ENCODE measurements around the gene SLC22A17.
"Not testable (repeated sequence)": the region's sequence is repeated elsewhere in the genome, so short reads cannot be mapped to it uniquely, and the experiment has no call there.

Gene SLC22A17

DNA sequence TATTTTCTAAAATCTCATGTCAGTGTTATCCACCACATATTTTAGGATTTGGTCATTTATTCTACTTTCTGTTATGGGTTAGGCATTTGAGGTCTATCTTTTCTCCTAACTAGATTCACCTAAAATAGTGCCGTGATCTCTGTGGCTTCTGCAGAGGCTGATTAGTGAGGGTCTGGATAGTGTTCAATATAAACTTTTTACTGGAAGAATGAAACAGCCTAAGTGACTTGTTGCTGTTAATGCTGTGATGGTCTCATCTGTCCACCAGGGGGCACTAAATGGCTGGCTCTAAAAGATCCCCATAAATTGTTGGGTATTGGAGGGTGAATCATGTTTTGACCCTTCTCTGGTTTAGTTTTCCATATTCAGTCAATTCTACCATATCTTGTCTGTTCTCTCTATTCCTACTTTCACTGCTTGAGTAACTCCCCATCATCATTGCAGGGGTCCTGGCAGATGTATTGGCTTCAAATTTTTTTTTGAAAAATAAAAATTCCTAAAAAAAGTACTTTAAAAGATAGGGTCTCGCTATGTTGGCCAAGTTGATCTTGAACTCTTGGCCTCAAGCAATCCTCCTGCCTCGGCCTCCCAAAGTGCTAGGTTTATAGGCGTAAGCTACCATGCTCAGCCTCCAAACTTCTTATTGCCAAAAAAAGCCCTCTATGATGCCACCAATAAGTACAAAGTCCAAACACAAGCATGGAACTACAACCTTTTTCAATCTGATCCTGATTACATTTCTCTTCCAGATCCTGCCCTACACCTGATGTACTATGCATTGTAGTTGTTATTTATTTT lies 24.5 kb downstream of the SLC22A17 start:
- no peak for DNase-seq

- DNase-seq: no peak
These were observed 26.0 kb downstream of the SLC22A17 start for GRCh38 chr14:23326491-23327332.

GRCh38 chr14:23325746-23326145 lies 26.9 kb downstream of the SLC22A17 start:
- DNase-seq: not testable (repeated sequence)

GRCh38 chr14:23324993-23325392 lies 27.7 kb downstream of the SLC22A17 start:
- DNase-seq: no peak

DNA sequence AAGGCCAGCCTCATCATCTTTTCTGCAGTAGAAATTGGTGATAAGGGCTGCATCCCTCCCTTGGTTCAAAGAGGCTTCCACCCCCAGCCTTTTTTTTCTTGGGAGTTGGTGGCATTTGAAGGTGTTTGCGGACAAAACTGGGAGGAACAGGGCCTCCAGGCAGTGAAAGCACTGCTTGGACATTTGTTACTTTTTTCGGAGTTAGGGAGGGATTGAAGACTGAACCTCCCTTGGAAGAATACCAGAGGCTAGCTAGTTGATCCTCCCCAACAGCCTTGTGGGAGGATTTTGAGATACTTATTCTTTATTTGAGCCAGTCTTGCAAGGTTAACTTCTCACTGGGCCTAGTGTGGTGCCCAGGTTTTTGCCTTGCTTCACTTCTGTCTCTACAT lies 28.2 kb downstream of the SLC22A17 start:
- no peak for DNase-seq

DNA sequence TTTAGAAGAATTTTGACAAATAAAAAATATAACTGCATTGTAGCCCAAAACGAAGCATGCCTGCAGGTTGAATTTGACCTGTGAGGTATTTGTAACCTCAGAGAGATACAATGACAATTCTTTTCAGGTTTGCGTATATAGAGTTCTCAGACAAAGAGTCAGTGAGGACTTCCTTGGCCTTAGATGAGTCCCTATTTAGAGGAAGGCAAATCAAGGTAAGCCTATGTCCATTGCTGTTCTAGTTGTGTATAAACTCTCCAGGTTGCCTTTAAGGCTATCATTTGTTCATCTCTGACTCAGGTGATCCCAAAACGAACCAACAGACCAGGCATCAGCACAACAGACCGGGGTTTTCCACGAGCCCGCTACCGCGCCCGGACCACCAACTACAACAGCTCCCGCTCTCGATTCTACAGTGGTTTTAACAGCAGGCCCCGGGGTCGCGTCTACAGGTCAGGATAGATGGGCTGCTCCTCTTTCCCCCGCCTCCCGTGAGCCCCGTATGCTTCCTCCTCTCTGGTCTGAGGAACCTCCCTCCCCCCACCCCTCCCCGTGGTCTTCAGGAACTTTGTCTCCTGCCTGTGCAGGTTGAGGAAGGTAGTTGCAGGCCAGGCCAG lies 28.7 kb downstream of the SLC22A17 start:
- DNase-seq: no peak

- DNase-seq: no peak
These were observed 29.8 kb downstream of the SLC22A17 start for GRCh38 chr14:23322568-23323517.

DNA sequence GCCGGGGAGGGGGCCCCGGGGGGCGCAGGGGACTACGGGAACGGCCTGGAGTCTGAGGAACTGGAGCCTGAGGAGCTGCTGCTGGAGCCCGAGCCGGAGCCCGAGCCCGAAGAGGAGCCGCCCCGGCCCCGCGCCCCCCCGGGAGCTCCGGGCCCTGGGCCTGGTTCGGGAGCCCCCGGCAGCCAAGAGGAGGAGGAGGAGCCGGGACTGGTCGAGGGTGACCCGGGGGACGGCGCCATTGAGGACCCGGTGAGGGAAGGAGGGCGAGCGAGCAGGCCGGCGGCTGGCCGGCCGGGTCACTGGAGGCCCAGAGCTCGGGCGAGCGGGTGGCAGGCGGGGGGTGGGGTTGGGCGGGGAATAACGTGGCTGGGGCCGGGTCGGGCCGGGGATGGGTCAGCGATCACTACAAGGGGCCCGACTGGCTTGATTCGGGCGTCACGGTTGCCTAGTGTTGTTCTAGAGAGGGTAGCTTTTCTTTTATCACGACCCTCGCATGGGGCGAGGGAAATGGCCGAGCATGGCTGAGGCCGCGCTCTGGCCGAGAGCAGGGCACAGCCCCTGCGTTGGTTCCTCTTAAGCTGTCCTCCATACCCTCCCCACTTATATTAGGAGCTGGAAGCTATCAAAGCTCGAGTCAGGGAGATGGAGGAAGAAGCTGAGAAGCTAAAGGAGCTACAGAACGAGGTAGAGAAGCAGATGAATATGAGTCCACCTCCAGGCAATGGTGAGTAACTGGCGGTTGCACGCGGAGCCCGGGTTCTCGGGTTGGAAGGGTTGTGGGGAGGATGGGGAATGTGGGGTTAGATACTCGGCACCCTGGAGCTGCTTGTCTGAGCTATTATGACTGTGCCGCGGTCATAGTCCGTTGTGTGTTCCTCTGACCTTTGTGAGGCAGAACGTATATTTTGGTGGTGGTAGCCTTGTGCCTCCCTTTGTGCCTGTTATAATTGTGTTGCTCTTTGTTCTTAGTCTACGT lies 30.8 kb downstream of the SLC22A17 start:
- DNase-seq: no peak

- peak; percentile 89 for DNase-seq
These were observed 31.8 kb downstream of the SLC22A17 start, which contains the start of gene PABPN1 for GRCh38 chr14:23320584-23321571. PABPN1 (plus strand) TSS chr14:23321457; CDS start chr14:23321470, 13 bp downstream.

DNA sequence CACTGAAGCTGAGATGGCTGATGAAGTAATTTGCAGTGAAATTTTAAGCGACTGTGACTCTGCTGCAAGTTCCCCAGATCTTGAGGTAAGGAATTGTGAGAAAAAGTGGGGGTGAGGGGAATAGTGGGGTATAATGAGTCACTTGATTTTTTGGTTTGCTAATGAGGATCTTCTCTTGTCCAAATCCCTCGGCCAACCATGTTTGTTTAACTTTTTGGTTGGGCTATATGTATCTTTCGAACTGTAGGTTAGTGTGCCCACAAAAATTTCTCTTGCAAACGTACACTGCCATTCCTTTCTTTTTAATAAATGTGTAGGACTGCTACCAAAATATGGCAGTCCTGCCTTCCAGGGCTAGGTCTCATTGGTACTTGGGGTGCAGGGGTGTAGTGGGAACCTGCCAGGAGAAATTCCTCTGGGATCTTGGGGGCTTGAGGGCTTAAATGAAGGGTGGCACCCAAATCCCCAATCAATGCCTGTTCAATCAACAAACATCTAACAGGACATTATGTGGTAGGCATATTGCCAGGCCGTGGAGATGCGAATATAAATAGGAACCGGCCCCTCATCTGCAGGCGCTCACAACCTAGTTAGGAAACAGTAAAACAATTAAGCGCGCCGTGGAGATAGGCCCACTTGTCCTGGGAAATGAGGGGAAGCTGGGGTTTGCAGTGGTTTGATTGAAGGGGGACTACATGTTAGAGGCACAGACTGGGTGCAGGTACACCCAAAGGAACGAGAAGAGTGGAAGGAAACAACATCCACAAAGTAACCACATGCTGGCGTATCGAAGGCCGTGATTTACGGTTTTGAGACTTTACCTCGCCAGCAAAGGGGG lies 32.7 kb downstream of the SLC22A17 start:
- no peak for DNase-seq

- DNase-seq: no peak
These were observed 36.4 kb downstream of the SLC22A17 start for GRCh38 chr14:23316300-23316699.

- no peak for DNase-seq
These were observed 42.1 kb downstream of the SLC22A17 start for GRCh38 chr14:23310546-23310945.

DNA sequence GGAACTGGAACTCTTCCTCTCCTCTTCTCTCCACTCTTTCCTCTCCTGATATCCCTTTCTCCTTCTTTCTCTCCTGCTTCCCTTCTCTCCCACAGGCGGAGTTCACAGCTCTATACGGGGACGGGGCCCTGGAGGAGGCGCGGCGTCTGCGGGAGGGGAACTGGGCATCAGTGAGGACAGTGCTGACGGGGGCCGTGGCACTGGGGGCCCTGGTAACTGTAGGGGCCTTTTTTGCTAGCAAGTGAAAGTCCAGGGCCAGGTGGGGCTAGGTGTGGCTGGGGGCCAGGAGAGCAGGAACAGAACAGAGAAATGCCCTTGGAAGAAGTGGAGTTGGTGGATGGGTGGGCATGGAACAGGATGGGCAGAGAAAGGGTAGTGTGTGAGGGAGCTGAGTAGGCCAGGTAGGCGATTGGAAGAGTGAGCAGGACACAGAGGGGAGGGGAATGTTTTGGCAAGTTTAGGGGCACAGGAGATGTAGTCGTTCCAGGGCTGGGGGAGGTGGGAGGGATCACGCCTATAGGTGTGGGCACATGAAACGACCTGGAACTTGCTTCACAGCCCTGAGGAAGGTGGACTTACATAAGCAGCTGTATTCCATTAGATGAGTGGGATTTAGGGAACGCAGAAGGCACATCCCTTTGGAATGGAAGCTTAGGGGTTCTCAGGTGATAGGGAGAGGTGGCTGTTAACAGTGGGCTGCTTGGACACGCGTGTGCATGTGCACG lies 43.8 kb downstream of the SLC22A17 start:
- no peak for DNase-seq

- DNase-seq: no peak
These were observed 44.7 kb downstream of the SLC22A17 start for GRCh38 chr14:23307687-23308644.

GRCh38 chr14:23307146-23307530 lies 45.5 kb downstream of the SLC22A17 start:
- DNase-seq: no peak

- no peak for DNase-seq
These were observed 46.1 kb downstream of the SLC22A17 start, which contains the start of gene BCL2L2 for GRCh38 chr14:23306412-23307145. BCL2L2 (plus strand) TSS chr14:23306833; CDS start chr14:23307768, 935 bp downstream.

Measured in activated gamma-delta T cell (primary cell).